Loucy (cell line): Measurements from ENCODE around the gene ZNF714.
"Not testable (repeated sequence)": the region's sequence is repeated elsewhere in the genome, so short reads cannot be mapped to it uniquely, and the experiment has no call there.

Source experiments
- CTCF ChIP-seq: fragments of 200-600 bp; sonication (generic); conservative IDR thresholded peaks from 2 replicates; pipeline ENCODE4 v1.5.1; 2014; ENCODE audit warnings: mild to moderate bottlenecking, antibody characterized with exemption, low read length
- EZH2phosphoT487 ChIP-seq: fragments of 200-600 bp; IDR thresholded peaks from 2 replicates; pipeline ENCODE4 v1.6.1; 2018; ENCODE audit warnings: antibody characterized with exemption, mild to moderate bottlenecking, moderate library complexity, borderline replicate concordance

GRCh38 chr19:21141006-21141405, 59.0 kb downstream of the ZNF714 start:
- not testable (repeated sequence) for TF ChIP-seq EZH2phosphoT487, CTCF
